HS-27A (cell line): ENCODE measurements around the gene NRIP2.
A peak's percentile ranks its signal among the peaks of the same experiment; 100 is the strongest.

Source experiments
- DNase-seq: peaks from one replicate; pipeline ENCODE4 v3.0.0-alpha.2; 2012; ENCODE audit warnings: low read depth, missing footprints

NRIP2 gene

GRCh38 chr12:2804393-2805142 lies 30.3 kb downstream of the NRIP2 start:
- no peak for DNase-seq

GRCh38 chr12:2803635-2804392 lies 31.0 kb downstream of the NRIP2 start:
- no peak for DNase-seq

GRCh38 chr12:2801044-2801783 lies 33.6 kb downstream of the NRIP2 start:
- no peak for DNase-seq

- DNase-seq: no peak
Measured at GRCh38 chr12:2800046-2800570, 34.7 kb downstream of the NRIP2 start.

GRCh38 chr12:2797721-2798418 lies 37.0 kb downstream of the NRIP2 start:
- DNase-seq: no peak

- DNase-seq: no peak
Measured at GRCh38 chr12:2796187-2796666, 38.6 kb downstream of the NRIP2 start.

- DNase-seq: no peak
Measured at GRCh38 chr12:2795291-2796186, 39.3 kb downstream of the NRIP2 start.

- peak; percentile 53 for DNase-seq
Measured at GRCh38 chr12:2794736-2795289, 40.0 kb downstream of the NRIP2 start, which contains the start of gene FKBP4. TSS of gene FKBP4 (plus strand) at chr12:2794970. CDS start at chr12:2795140, 170 bp downstream.

GRCh38 chr12:2794191-2794735 lies 40.6 kb downstream of the NRIP2 start:
- no peak for DNase-seq

- DNase-seq: no peak
Measured at GRCh38 chr12:2793561-2793960, 41.3 kb downstream of the NRIP2 start.

GRCh38 chr12:2792671-2793500 lies 41.9 kb downstream of the NRIP2 start:
- no peak for DNase-seq

GRCh38 chr12:2791089-2791488 lies 43.7 kb downstream of the NRIP2 start:
- no peak for DNase-seq

GRCh38 chr12:2785017-2785416 lies 49.8 kb downstream of the NRIP2 start:
- DNase-seq: no peak

- no peak for DNase-seq
Measured at GRCh38 chr12:2783936-2784600, 50.8 kb downstream of the NRIP2 start.

- no peak for DNase-seq
Measured at GRCh38 chr12:2779281-2779680, 55.6 kb downstream of the NRIP2 start.

GRCh38 chr12:2776129-2776806 lies 58.6 kb downstream of the NRIP2 start:
- no peak for DNase-seq

- DNase-seq: no peak
Measured at GRCh38 chr12:2775431-2775830, 59.4 kb downstream of the NRIP2 start.
